Spleen (tissue), 11 donors: ENCODE measurements around the gene BIN1. TPM values are rescaled to one million over a fixed set of nuclear protein-coding genes. Genes with fewer than 3 reads are reported as not detected.

Experiments
- DNase-seq: peaks from one replicate; pipeline ENCODE4 v3.0.0-alpha.2; 2020
- H3K27ac ChIP-seq, 8 donors: fragments of 200-600 bp; sonication (generic) in 7 of 8; 1 replicate in 4 of 8; 2 replicates in 4 of 8; pipeline versions ENCODE4 v1.5.0 to v1.8.0; 2016 to 2021; ENCODE audit warnings: inconsistent platforms in 4 of 8, mild to moderate bottlenecking in 4 of 8, moderate library complexity in 1 of 8
- H3K27me3 ChIP-seq, 7 donors: fragments of 200-600 bp; sonication (generic) in 6 of 7; replicated peaks in 1 of 7; 1 replicate in 4 of 7; 2 replicates in 3 of 7; pipeline versions ENCODE4 v1.5.0 to v1.8.0; 2016 to 2021; ENCODE audit warnings: inconsistent platforms in 3 of 7, mild to moderate bottlenecking in 1 of 7
- H3K36me3 ChIP-seq, 6 donors: fragments of 200-600 bp; sonication (generic) in 5 of 6; 1 replicate in 4 of 6; 2 replicates in 2 of 6; pipeline versions ENCODE4 v1.5.0 to v1.8.0; 2016 to 2021; ENCODE audit warnings: inconsistent platforms in 2 of 6
- H3K4me1 ChIP-seq, 6 donors: fragments of 200-600 bp; sonication (generic) in 5 of 6; 1 replicate in 3 of 6; 2 replicates in 3 of 6; pipeline versions ENCODE4 v1.5.0 to v1.8.0; 2016 to 2021; ENCODE audit warnings: inconsistent platforms in 3 of 6
- H3K4me3 ChIP-seq, 8 donors: fragments of 200-600 bp; sonication (generic) in 7 of 8; 1 replicate in 4 of 8; 2 replicates in 4 of 8; pipeline versions ENCODE4 v1.5.0 to v1.8.0; 2016 to 2021; ENCODE audit warnings: inconsistent platforms in 4 of 8, mild to moderate bottlenecking in 4 of 8, moderate library complexity in 2 of 8
- H3K9me3 ChIP-seq, 8 donors: fragments of 200-600 bp; sonication (generic) in 7 of 8; 1 replicate in 4 of 8; 2 replicates in 4 of 8; pipeline versions ENCODE4 v1.5.0 to v1.8.0; 2016 to 2021; ENCODE audit warnings: inconsistent platforms in 4 of 8
- CTCF ChIP-seq, 11 experiments: fragments of 200-600 bp in 7 of 11; fragments of 450-650 bp in 4 of 11; sonication (generic) in 4 of 11; IDR thresholded peaks in 8 of 11; conservative IDR thresholded peaks in 3 of 11; 1 replicate in 7 of 11; 2 replicates in 4 of 11; pipeline versions ENCODE4 v1.4.0 to v1.8.0; 2016 to 2021; ENCODE audit warnings: antibody characterized with exemption in 11 of 11, inconsistent platforms in 4 of 11, mild to moderate bottlenecking in 1 of 11
- POLR2A ChIP-seq, 3 donors: fragments of 450-650 bp; IDR thresholded peaks; one replicate each; pipeline ENCODE4 v1.5.1; 2017; ENCODE audit warnings: antibody characterized with exemption in 3 of 3, mild to moderate bottlenecking in 1 of 3
- POLR2AphosphoS5 ChIP-seq, 3 donors: sonication (generic); formaldehyde crosslinking; IDR thresholded peaks; one replicate each; pipeline ENCODE4 v1.5.1; 2017; ENCODE audit warnings: antibody characterized with exemption in 3 of 3
- intact Hi-C: fragments of 100-400 bp; cut with DNase I; formaldehyde crosslinking; loops from one replicate; pipeline ENCODE4 v1.15.0; 2023; ENCODE audit warnings: low total_unique reads
- polyA plus RNA-seq, 3 donors: library from polyadenylated mRNA; stranded (reverse); fragments of 200-250 nt; gene quantifications; one replicate each; pipeline ENCODE4 v1.2.1, GENCODE V29; 2013
- small RNA-seq, 4 donors: library from RNA; depleted of rRNA; stranded (forward); fragments of <200 nt; gene quantifications; one replicate each; pipeline ENCODE3, GENCODE V24; 2016
- total RNA-seq, 7 donors: library from RNA; depleted of rRNA in 3 of 7; stranded (reverse); fragments of >200 nt in 3 of 7; fragmentation: NEBNext Ultra II Directional in 4 of 7; extraction: Animal tissue kit (Norgen Biotek cat#: 25700) in 4 of 7; gene quantifications; one replicate each; pipeline versions ENCODE4 v1.1.0 to v1.2.1, GENCODE V29; 2016 to 2021
- donor health status: healthy with polysubstance abuse.
- donor health status: DM: no; HTN: no; CAD: no; lungs with moderate emphysema.
- donor health status: DM: no; HTN: no; CAD: no.
- donor health status: Bipolar disorder and iron deficiency.
- donor health status: healthy.
- donor health status: DM: no; HTN: no; CAD: no.
- donor health status: DM: yes; HTN: yes; CAD: no.

BIN1 gene
- total and polyA plus RNA-seq, 10 donors, result 57.2 to 123 (median 70.4) TPM

GRCh38 chr2:126998486-126998885 is 108.5 kb downstream of the BIN1 start:
- intact Hi-C loops, result no loop called here
- H3K27ac ChIP-seq, result no peak overlapping the region
- H3K4me3 ChIP-seq, result no peak overlapping the region
- H3K4me1 ChIP-seq, result peaks cover 0 to 26% (median 7%) of the 10 kb centered on the region in 6 donors
- H3K36me3 ChIP-seq, result no peaks in the 10 kb centered on the region
- DNase-seq, result no peak
- H3K9me3 ChIP-seq, result no peaks in the 10 kb centered on the region
- H3K27me3 ChIP-seq, result peaks cover 0 to 16% (median 0%) of the 10 kb centered on the region in 7 donors
- TF ChIP-seq CTCF (IDR thresholded peaks at IDR 0.05 in 8 of 11, conservative IDR thresholded peaks at IDR 0.05 in 3 of 11), result no peak
- TF ChIP-seq POLR2AphosphoS5 (IDR thresholded peaks at IDR 0.05), result no peak
- no peak for TF ChIP-seq POLR2A (IDR thresholded peaks at IDR 0.05)

Small RNA genes within 50 kb of the gene (small RNA-seq; reads per million reads assigned to genes)
- gene RNU7-182P, result 0 reads per million in 4 donors

Other genes with a start within 250 kb of the BIN1 start
- not detected for gene TEX51, start 208.3 kb downstream of the BIN1 start, total RNA-seq
- not detected for gene TEX51, start 208.3 kb downstream of the BIN1 start, polyA plus RNA-seq
- under 1 TPM in 5 of 7 donors, not detected in 2; 0.07 to 0.36 (median 0.19) TPM for gene CYP27C1, start 113.1 kb upstream of the BIN1 start, total RNA-seq
- gene CYP27C1, start 113.1 kb upstream of the BIN1 start, polyA plus RNA-seq, result under 1 TPM; 0.10 to 0.33 (median 0.23) TPM
- 10 to 100 TPM; 46.4 to 65.1 (median 56.3) TPM for gene ERCC3, start 187.0 kb upstream of the BIN1 start, total RNA-seq
- gene ERCC3, start 187.0 kb upstream of the BIN1 start, polyA plus RNA-seq, result 10 to 100 TPM; 23.5 to 31.7 (median 28.6) TPM